Measurements from ENCODE around the gene TK1.

The TK1 gene

DNA sequence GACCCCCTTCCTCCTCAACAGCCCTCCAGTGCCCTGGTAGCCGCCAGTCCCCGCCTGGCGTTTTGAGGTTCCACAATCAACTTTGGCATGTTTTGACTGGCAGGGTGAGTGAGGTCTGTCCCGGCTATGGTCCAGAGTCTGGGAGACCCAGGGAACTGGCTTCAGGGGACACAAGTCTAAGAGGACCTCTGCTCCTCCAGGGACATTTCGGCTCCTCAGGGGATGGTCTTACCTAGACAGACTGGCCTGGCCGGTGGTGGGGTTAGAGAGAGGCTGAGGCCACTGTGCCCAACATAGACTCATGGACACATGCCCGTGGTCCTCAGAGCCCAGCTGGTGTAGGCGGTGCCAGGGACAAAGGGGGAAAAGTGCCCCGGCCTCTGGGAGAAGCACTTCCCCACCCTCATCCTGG is 54.1 kb downstream of the TK1 start:
- DNase-seq, result peak; percentile 73

DNA sequence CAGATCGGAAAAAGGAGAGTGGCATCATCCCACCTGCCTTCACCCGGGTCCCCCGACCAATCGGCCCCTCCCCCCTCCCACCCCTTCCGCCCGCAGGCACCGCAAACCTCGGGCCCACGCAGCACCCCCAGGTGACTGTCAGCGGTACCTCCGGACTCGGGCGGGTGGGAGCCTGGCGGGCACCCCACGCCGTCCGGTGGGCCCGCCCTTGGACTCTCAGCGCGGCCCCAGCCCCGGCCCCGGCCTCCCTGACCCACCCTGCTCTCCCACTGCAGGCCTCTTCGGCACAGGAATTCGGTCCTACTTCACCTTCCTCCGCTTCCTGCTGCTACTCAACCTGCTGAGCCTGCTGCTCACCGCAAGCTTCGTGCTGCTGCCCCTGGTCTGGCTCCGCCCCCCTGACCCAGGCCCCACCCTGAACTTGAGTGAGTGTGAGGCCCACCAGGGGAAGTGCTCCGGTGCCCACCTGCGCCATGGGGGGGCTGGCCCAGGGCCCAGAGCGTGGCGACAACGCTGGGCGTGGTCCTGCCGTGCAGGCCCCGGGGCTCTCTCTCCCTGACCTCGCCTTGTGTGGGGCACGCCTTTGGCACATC is 54.7 kb downstream of the TK1 start:
- DNase-seq, result peak; percentile 88

DNA sequence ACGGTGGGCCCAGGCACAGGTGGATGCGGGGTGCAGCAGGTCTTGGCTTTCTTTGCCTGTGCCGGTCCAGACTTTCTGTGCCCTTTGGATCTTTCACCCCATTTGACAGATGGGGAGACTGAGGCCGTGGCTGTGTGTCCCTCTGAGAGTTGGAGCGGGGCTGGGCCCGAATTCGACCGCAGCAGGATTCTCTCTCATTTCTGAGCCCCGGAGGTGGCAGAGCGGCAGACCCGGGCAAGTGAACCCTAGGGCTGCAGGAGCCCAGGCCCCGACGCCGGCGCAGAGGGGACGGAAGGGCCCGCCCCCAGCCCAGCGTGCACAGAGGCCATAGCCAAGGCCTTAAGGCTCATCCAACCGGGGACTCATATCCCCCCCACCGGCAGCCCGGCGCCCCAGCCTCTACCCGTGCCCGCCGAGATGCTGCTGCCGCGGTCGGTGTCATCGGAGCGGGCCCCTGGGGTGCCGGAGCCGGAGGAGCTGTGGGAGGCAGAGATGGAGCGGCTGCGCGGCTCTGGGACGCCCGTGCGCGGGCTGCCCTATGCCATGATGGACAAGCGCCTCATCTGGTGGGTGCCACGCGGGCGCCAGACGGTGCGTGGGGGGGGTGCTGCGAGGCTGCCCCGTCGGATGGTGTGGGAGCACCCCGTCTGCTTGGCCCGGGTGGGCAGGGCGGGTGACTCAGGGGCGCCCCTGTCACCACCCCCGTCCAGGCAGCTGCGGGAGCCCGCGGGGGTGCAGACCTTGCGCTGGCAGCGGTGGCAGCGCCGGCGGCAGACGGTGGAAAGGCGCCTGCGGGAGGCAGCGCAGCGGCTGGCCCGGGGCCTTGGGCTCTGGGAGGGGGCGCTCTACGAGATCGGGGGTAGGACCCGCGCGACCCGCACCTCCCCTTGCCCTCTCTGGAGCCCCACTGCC is 55.4 kb downstream of the TK1 start:
- DNase-seq, result peak; percentile 86

DNA sequence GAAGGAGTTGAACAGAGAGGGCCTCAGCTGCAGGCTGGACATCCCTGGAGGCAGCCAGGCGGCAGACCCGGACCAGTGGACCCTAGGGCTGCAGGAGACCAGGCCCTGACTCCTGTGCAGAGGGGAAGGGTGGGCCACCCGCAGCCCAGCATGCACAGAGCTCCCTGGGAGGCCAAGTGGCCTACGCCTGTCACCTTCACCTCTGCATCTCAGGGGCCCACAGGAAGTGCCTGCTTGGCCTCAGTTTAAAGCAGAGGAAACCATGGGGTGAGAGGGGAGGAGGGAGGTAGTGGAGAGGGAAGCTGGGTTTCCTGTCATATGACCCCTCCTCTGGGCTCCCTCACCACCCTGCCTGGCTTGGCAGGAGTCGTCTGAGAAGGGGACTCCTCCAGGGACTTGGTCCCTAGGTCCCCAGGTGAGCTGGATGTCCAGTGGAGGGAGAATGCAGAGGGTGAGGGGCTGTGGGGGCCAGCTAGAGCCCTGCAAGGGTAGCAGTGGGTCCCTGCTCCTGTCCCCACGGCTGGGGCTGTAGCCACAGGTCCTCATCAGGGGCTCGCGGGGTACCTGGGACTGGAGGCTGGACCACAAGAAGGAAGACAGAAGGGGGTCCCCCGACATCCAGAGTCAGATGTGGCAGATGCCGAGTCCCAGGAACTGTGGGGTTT is 56.3 kb downstream of the TK1 start, which contains the start of gene TMC8:
TSS of gene TMC8 (plus strand) at position 335 of the 665 bp plus-strand sequence. CDS start 818 bp downstream, outside the sequence.
- DNase-seq, result peak; percentile 90

DNA sequence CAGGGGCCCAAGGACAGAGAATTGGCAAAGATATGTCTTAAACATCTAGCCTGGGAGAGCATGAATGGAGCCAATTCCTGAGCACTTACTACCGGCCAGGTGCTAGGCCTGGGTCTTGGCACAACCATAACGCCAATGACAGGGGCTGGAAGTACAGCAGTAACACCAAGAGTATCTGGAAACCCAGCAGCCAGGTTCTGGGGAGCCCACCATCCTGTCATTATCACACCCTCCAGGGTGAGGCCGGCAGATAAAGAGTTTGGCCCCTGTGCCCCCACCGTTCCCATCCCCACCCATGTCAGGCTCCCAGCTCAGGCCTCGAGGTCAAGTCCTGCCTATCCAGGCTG is 56.8 kb downstream of the TK1 start:
- no peak for DNase-seq

DNA sequence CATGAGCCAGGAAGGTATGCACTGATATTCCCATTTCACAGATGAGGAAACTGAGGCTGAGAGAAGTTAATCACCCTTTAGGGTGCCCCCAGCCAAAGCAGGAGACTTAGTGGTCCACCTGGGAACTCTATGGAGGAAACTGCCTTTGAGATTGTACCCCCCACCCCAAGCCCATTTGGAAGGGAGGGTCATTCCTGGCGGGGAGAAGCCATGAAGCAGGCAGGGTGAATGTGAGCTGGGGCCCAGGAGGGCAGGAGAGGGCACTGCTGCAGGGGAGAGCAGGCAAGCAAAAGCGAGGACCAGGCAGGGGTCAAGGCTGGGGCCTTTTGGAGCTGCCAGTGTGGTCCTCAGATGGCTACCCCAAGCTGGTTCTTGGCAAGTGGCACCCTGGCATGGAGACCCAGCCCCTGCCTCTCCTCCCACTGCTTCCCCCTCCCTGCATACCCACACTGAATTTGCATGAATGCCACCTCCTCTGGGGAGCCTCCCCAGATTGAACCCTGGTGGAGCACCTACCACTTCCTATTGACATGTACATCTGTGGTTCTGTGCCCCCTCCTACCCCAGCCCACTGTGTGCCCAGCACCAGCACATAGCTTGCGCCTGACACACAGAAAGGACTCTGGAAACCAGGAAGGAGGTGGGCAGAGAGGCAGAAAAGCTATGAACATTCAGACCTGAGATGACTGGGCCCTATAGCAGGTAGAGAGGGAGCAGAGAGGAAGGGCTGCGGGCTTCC is 57.3 kb downstream of the TK1 start:
- peak; percentile 79 for DNase-seq

DNA sequence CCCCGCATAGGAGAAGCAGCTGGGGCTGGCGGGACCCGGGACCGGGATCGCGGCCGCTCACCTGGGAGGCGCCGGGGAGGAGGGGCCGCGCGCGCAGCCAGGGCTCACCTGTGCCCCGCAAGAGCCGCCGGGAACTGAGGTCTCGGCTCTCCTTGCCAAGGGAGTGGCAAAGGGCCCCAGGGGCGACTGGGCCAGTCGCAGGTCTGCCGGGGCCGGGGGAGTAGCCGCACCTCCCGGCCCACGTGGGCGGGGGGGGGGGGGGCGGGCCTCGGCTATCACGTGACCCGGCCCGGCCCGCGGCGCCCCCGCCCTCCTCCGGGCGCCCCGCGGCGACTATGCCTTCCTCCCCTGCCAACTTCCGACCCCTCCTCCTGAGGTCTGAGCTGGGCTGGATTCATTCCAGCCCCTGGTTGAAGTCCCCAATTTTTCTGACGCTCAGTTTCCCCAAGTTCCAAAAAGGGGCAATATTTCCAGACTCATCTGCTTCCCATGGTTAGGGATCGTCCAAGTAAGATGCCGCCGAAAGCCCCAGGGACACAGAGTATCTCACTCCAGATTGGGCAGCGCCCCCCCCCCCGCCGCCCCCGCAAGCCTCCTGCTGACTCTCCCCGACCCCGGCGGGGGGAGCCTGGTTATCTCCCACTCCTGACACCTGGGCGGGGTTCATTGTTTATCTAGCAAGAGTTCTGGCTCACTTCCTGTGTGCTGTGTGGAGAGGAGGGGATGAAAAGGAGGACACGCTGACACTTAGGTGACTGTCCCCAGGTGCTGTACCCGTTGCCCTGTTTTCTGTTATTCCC is 58.1 kb downstream of the TK1 start, which contains the start of gene TMC6:
TSS of gene TMC6 (minus strand) at position 205 of the 800 bp plus-strand sequence. CDS start 1,923 bp downstream, outside the sequence.
- DNase-seq, result peak; percentile 89

DNA sequence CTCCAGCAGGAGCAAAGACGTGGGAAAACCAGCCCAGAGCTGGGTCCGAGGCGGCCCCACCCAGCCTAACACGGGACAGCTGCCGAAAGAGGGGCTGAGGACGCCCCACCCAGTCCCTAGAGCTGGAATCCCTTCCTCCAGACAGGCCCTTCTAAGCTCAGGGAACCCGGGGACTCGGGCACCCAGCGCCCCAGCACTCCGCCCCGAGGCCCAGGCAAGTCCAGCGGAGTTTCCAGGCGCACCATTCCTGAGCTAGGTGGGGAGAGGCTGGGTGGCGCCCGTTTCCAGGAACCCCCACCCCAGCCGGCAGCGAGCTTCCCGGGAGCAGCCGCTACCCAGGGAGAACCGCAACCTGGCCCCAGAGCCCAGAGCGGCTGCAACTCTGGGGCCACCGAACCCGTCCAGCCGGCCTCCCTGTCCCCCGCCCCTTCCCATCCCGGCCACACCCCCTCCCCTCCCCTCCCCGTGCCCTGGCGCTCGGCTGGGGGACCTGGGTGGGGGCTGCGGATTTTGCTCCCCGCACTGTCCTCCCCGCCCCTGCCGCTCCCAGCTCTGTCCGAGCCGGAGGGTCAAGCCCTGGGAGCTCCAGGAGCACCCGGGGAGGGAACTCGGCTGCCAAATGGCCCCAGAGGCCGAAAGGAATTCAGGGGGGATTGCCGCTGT is 58.8 kb downstream of the TK1 start:
- peak; percentile 75 for DNase-seq

DNA sequence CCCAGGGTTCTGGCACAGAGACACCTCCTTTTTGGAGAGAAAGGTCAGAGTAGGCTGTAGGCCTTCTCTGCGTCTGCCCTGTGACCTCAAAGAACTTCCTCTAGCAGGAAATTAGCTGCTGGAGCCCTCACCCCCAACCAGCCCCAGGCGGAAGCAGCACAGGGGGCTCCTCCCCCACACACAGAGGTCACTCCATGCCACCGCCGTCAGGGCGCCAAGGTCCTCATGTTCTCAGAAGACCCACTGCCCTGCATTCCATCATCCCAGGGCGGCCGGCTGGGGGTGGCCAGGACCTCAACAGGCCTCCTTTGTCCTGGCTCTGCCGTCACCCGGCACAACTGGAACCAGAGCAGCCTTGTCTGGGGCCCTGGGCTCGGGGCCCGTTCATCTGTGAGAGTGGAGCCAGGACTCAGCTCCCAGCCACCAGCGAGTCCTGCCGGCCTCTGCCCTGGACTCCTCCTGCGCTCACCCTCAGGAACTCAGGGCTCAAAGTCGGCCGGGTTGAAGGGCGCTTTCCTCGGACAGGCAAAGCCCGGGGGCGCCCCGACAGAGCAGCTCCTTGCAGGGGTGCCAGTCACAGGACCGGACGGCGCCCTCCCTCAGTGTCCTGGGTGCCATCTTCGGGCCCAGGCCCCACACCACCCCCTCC is 59.5 kb downstream of the TK1 start:
- peak; percentile 89 for DNase-seq

DNA sequence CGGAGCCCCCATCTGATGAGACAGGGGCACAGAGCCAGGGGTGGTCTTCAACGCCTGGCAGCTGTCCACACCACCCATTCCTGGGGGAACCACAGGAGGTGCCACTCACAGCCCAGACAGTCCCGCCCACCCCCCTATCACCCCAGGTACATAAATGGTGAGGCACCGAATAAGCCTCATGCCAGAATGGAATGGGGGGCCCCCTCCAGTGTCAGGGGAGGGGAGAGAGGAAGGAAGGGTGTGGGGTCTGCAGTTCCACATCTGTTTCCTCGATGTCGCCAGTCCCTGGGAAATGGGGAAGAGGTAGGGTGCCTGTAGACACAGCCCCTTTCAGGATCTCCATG is 60.0 kb downstream of the TK1 start:
- DNase-seq, result no peak

DNA sequence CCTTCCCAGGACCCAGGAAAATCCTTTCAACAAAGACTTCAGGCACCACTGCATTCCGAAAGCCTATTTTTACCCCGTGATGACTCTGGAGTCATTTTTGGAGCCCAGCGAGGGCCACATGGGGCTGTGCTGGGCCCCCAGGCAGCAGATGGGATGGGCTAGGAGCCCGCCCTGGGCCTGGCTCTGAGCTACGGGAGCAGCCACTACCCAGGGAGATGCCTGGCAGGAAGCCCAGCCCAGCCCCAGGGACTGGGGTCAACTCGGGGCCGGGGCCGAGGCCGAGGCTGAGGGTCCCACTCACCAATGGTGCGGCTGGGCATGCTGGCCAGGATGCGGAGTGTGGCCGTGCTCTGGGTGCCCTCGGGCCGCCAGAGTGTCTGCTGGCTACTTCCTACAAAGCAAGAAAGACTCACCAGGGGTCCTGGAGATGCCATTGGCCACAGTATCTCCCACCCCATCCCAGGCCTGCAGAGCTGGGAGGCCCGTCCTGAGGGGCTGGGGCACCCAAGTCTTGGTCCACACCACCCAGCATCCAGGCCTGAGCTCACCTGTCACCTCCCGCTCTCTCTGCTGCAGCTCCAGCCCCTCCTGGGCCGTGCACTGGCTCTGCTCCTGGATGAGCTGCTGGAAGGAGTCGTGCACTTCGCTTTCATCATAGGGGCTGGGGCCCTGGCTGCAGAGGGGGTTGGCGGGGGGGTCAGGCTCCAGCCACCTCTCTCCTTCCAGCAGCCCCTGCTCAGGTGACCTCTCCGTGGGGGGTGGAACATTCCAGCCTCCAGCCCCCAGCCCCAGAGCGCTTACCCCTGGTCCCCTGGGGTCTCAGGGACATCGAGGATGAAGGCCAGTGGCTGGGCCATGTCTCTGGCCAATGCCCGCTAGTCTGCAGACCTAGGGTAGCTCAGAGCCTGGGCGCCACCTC is 60.6 kb downstream of the TK1 start:
- DNase-seq, result no peak

DNA sequence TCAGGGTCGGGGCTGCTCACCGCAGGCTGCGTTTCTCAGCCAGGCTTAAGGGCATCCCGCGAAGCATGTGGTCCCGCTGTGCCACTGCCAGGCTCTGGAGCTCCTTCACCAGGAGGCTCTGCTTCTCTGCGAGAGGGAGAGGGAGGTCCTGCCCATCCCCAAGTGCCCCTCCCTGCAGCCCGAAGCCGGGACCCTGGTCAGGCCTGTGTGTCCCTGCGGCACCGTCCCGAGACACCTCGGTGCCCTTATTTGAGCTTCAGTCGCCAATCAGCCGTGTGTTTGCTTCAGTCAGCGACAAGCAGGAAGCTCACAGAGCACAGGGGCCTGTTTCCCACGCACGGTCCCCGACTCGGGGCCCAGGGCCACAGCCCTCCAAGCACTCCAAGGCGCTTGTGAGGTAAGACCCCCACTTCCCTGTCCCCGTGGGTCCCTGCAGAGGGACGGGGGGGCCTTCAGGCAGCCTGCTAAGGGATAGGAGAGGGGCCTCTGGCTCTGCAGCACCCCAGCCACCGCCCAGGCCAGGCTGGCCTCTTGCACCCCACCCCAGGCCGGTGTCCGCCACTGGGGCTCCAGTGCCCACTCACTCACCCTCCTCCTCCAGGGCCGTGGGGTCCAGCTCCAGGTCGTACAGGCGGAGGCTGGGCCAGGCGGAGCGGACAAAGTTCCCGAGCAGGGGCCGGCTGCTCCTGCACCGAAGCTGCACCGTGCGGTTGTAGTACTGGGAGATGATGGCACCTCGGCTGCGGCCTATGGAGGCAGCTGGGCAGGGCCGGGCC is 61.5 kb downstream of the TK1 start:
- peak; percentile 77 for DNase-seq

DNA sequence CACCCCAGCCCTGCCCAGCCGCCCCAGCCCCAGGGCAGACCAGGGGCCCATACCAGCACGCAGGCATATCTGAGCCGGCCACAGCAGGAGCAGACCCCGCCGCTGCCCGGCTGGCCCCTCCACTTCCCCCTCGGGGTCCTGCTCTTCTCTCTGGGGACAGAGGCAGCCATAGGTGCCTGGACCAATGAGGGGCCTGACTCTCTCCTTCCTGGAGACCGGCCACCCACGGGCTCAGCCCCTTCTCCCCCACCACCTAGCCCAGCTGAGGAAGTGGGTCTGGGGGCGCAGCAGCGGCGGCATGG is 62.1 kb downstream of the TK1 start:
- no peak for DNase-seq
